CD4-positive, CD25-positive, alpha-beta regulatory T cell (primary cell): ENCODE results near the gene SPATA46. TPM values are rescaled to one million over a fixed set of nuclear protein-coding genes. Genes with fewer than 3 reads are reported as not detected.
"Not testable (repeated sequence)": the region's sequence is repeated elsewhere in the genome, so short reads cannot be mapped to it uniquely, and the experiment has no call there.

Source experiments
- ATAC-seq, 2 donors: fragments of 150-1000 bp; cut with Tn5 transposase; one replicate each; pipeline ENCODE4 v1.10.0; 2021; ENCODE audit warnings: low read depth in 2 of 2, moderate number of reproducible peaks in 2 of 2, moderate library complexity in 1 of 2
- DNase-seq, 3 donors: peaks; one replicate each; pipeline versions ENCODE4 v3.0.0 to v3.0.0-alpha.2; 2012 to 2022; ENCODE audit warnings: mixed read lengths in 1 of 3
- H3K27ac ChIP-seq: one replicate; pipeline ENCODE4 v1.7.0; 2013; ENCODE audit warnings: mild to moderate bottlenecking, low read length; ENCODE audit not compliant: insufficient read depth, poor library complexity, severe bottlenecking
- H3K27me3 ChIP-seq: one replicate; pipeline ENCODE4 v1.7.0; 2013; ENCODE audit warnings: low read length; ENCODE audit not compliant: control insufficient read depth, insufficient read depth
- H3K36me3 ChIP-seq: one replicate; pipeline ENCODE4 v1.7.0; 2013; ENCODE audit warnings: mild to moderate bottlenecking, low read length, moderate library complexity; ENCODE audit not compliant: control insufficient read depth, insufficient read depth
- H3K4me1 ChIP-seq: 2 replicates; pipeline ENCODE4 v1.7.0; 2013; ENCODE audit warnings: mild to moderate bottlenecking, low read length; ENCODE audit not compliant: insufficient read depth, control insufficient read depth, poor library complexity, severe bottlenecking
- H3K4me3 ChIP-seq: one replicate; pipeline ENCODE4 v1.7.0; 2013; ENCODE audit warnings: low read depth, mild to moderate bottlenecking, low read length, moderate library complexity
- H3K9me3 ChIP-seq, 2 experiments: 1 replicate in 1 of 2; 2 replicates in 1 of 2; pipeline ENCODE4 v1.7.0; 2013; ENCODE audit warnings: low read length in 2 of 2, mild to moderate bottlenecking in 1 of 2, moderate library complexity in 1 of 2; ENCODE audit not compliant: control insufficient read depth in 2 of 2
- H3K27ac Mint-ChIP-seq, 3 donors: one replicate each; pipeline ENCODE4 v1.8.0; 2020 to 2022; ENCODE audit warnings: mild to moderate bottlenecking in 3 of 3, mixed read lengths in 3 of 3, moderate library complexity in 2 of 3
- H3K27me3 Mint-ChIP-seq: one replicate; pipeline ENCODE4 v1.8.0; 2022; ENCODE audit warnings: mild to moderate bottlenecking, mixed read lengths
- H3K36me3 Mint-ChIP-seq: one replicate; pipeline ENCODE4 v1.8.0; 2020; ENCODE audit warnings: mixed read lengths
- H3K4me1 Mint-ChIP-seq, 4 donors: one replicate each; pipeline ENCODE4 v1.8.0; 2020 to 2022; ENCODE audit warnings: mixed read lengths in 4 of 4, mild to moderate bottlenecking in 1 of 4
- H3K4me3 Mint-ChIP-seq, 4 donors: one replicate each; pipeline ENCODE4 v1.8.0; 2020 to 2022; ENCODE audit warnings: mild to moderate bottlenecking in 4 of 4, mixed read lengths in 4 of 4, moderate library complexity in 3 of 4
- H3K9me3 Mint-ChIP-seq, 7 donors: one replicate each; pipeline ENCODE4 v1.8.0; 2020 to 2022; ENCODE audit warnings: mixed read lengths in 7 of 7, mild to moderate bottlenecking in 3 of 7, moderate library complexity in 2 of 7
- polyA plus RNA-seq, 4 donors: library from polyadenylated mRNA; unstranded; fragments of 300-500 nt; fragmentation: Illumina TruSeq; gene quantifications; one replicate each; pipeline ENCODE4 v1.2.3, GENCODE V29; 2021
- total RNA-seq: library from RNA; stranded (reverse); gene quantifications from one replicate; pipeline ENCODE4 v1.2.3, GENCODE V29; 2022

Gene SPATA46
- total and polyA plus RNA-seq, 5 donors from 2014 or later, result not detected

- no peak for DNase-seq
- Histone ChIP-seq H3K36me3 (no peaks in the 10 kb centered on the region), H3K27ac (no peak overlapping the region), H3K27me3 (no peaks in the 10 kb centered on the region), H3K9me3 (no peaks in the 10 kb centered on the region), H3K4me1 (no peaks in the 10 kb centered on the region), H3K4me3 (no peak overlapping the region)
- no peak overlapping the region for H3K27ac Mint-ChIP-seq
- H3K36me3 Mint-ChIP-seq, result no peaks in the 10 kb centered on the region
- H3K4me3 Mint-ChIP-seq, result no peak overlapping the region
- no peaks in the 10 kb centered on the region for H3K9me3 Mint-ChIP-seq
- H3K4me1 Mint-ChIP-seq, result no peaks in the 10 kb centered on the region
- ATAC-seq, result no peak
- H3K27me3 Mint-ChIP-seq, result peaks cover 14% of the 10 kb centered on the region
Observed at GRCh38 chr1:162357681-162358266, 18.9 kb downstream of the SPATA46 start.

GRCh38 chr1:162353702-162354101, 23.0 kb downstream of the SPATA46 start:
- ATAC-seq (no peak), DNase-seq (no peak)
- Histone ChIP-seq H3K27ac (no peak overlapping the region), H3K9me3 (no peaks in the 10 kb centered on the region), H3K4me1 (no peaks in the 10 kb centered on the region), H3K27me3 (peaks cover 3% of the 10 kb centered on the region), H3K36me3 (no peaks in the 10 kb centered on the region), H3K4me3 (no peak overlapping the region)
- Mint-ChIP-seq H3K27ac (no peak overlapping the region), H3K4me3 (no peak overlapping the region), H3K4me1 (no peaks in the 10 kb centered on the region), H3K9me3 (no peaks in the 10 kb centered on the region), H3K36me3 (no peaks in the 10 kb centered on the region), H3K27me3 (peaks cover 20% of the 10 kb centered on the region)

GRCh38 chr1:162353078-162353477, 23.6 kb downstream of the SPATA46 start:
- H3K4me3 Mint-ChIP-seq, result no peak overlapping the region
- H3K4me1 Mint-ChIP-seq, result no peaks in the 10 kb centered on the region
- H3K27ac Mint-ChIP-seq, result no peak overlapping the region
- Histone ChIP-seq H3K4me1 (no peaks in the 10 kb centered on the region), H3K9me3 (no peaks in the 10 kb centered on the region), H3K4me3 (no peak overlapping the region), H3K27me3 (peaks cover 3% of the 10 kb centered on the region), H3K27ac (no peak overlapping the region), H3K36me3 (no peaks in the 10 kb centered on the region)
- peaks cover 20% of the 10 kb centered on the region for H3K27me3 Mint-ChIP-seq
- H3K36me3 Mint-ChIP-seq, result no peaks in the 10 kb centered on the region
- no peaks in the 10 kb centered on the region for H3K9me3 Mint-ChIP-seq
- DNase-seq, result no peak
- no peak for ATAC-seq

- ATAC-seq, H3K27ac Mint-ChIP-seq, H3K36me3 ChIP-seq, H3K4me3 ChIP-seq, H3K4me1 Mint-ChIP-seq, H3K27ac ChIP-seq, H3K4me1 ChIP-seq, H3K27me3 ChIP-seq, H3K4me3 Mint-ChIP-seq, H3K9me3 ChIP-seq, DNase-seq, H3K36me3 Mint-ChIP-seq, H3K9me3 Mint-ChIP-seq: not testable (repeated sequence)
- H3K27me3 Mint-ChIP-seq, result peaks cover 18% of the 10 kb centered on the region
Observed at GRCh38 chr1:162351874-162352273, 24.8 kb downstream of the SPATA46 start.

- ATAC-seq, result no peak
Observed at GRCh38 chr1:162351246-162351842, 25.3 kb downstream of the SPATA46 start.

GRCh38 chr1:162349635-162350330, 26.9 kb downstream of the SPATA46 start:
- H3K4me1 ChIP-seq, result no peaks in the 10 kb centered on the region
- Mint-ChIP-seq H3K4me3 (no peak overlapping the region), H3K27me3 (peaks cover 12% of the 10 kb centered on the region), H3K4me1 (no peaks in the 10 kb centered on the region), H3K27ac (no peak overlapping the region), H3K36me3 (no peaks in the 10 kb centered on the region), H3K9me3 (no peaks in the 10 kb centered on the region)
- no peaks in the 10 kb centered on the region for H3K9me3 ChIP-seq
- H3K27me3 ChIP-seq, result peaks cover 3% of the 10 kb centered on the region
- H3K36me3 ChIP-seq, result no peaks in the 10 kb centered on the region
- no peak overlapping the region for H3K4me3 ChIP-seq
- no peak overlapping the region for H3K27ac ChIP-seq
- DNase-seq, result no peak
- no peak for ATAC-seq

More at GRCh38 chr1:162351246-162351842, 25.3 kb downstream of the SPATA46 start:
- Histone ChIP-seq H3K27ac (no peak overlapping the region), H3K27me3 (peaks cover 3% of the 10 kb centered on the region), H3K4me1 (no peaks in the 10 kb centered on the region), H3K4me3 (no peak overlapping the region), H3K36me3 (no peaks in the 10 kb centered on the region), H3K9me3 (no peaks in the 10 kb centered on the region)
- H3K4me3 Mint-ChIP-seq, result no peak overlapping the region
- no peak overlapping the region for H3K27ac Mint-ChIP-seq
- no peaks in the 10 kb centered on the region for H3K36me3 Mint-ChIP-seq
- H3K27me3 Mint-ChIP-seq, result peaks cover 15% of the 10 kb centered on the region
- no peaks in the 10 kb centered on the region for H3K9me3 Mint-ChIP-seq
- DNase-seq, result no peak
- H3K4me1 Mint-ChIP-seq, result no peaks in the 10 kb centered on the region

GRCh38 chr1:162347281-162347680, 29.4 kb downstream of the SPATA46 start:
- Mint-ChIP-seq H3K4me1 (no peaks in the 10 kb centered on the region), H3K36me3 (no peaks in the 10 kb centered on the region), H3K27me3 (peaks cover 9% of the 10 kb centered on the region), H3K27ac (no peak overlapping the region), H3K9me3 (no peaks in the 10 kb centered on the region), H3K4me3 (no peak overlapping the region)
- Histone ChIP-seq H3K4me3 (no peak overlapping the region), H3K27ac (no peak overlapping the region), H3K27me3 (peaks cover 3% of the 10 kb centered on the region), H3K4me1 (no peaks in the 10 kb centered on the region), H3K9me3 (no peaks in the 10 kb centered on the region), H3K36me3 (no peaks in the 10 kb centered on the region)
- DNase-seq (no peak), ATAC-seq (no peak)

GRCh38 chr1:162343470-162343869, 33.2 kb downstream of the SPATA46 start:
- no peaks in the 10 kb centered on the region for H3K9me3 Mint-ChIP-seq
- no peak for ATAC-seq
- no peak overlapping the region for H3K27ac Mint-ChIP-seq
- Histone ChIP-seq H3K4me3 (no peak overlapping the region), H3K4me1 (no peaks in the 10 kb centered on the region), H3K27me3 (peaks cover 3% of the 10 kb centered on the region), H3K9me3 (no peaks in the 10 kb centered on the region), H3K27ac (no peak overlapping the region), H3K36me3 (no peaks in the 10 kb centered on the region)
- no peaks in the 10 kb centered on the region for H3K36me3 Mint-ChIP-seq
- no peaks in the 10 kb centered on the region for H3K4me1 Mint-ChIP-seq
- no peak for DNase-seq
- H3K4me3 Mint-ChIP-seq, result no peak overlapping the region
- H3K27me3 Mint-ChIP-seq, result peaks cover 5% of the 10 kb centered on the region
